ENCODE data around the gene CAMTA1. TPM values are rescaled to one million over a fixed set of nuclear protein-coding genes. Genes with fewer than 3 reads are reported as not detected.

Gene CAMTA1
- total RNA-seq, 1 donor from 2014 or later, result 38.1 TPM

- Histone ChIP-seq H3K9ac (ENCODE audit: low read depth in 1 of 3, low read length in 3 of 3) (peak overlapping the region in 1 of 3 donors; percentile 45), H3K27me3 (ENCODE audit: control insufficient read depth in 3 of 3, insufficient read depth in 3 of 3, low read length in 3 of 3) (peaks cover 7 to 24% (median 22%) of the 10 kb centered on the region in 3 donors), H3K9me3 (ENCODE audit: control insufficient read depth in 3 of 3, low read length in 3 of 3) (no peaks in the 10 kb centered on the region), H3K4me3 (ENCODE audit: low read length in 3 of 3) (peak overlapping the region in 1 of 3 donors; percentile 32), H3K27ac (ENCODE audit: low read depth, low read length) (peak overlapping the region; percentile 47), H3K4me1 (ENCODE audit: control insufficient read depth in 3 of 3, insufficient read depth in 3 of 3, low read length in 3 of 3) (peaks cover 8 to 16% (median 12%) of the 10 kb centered on the region in 3 donors), H3K36me3 (ENCODE audit: control insufficient read depth in 3 of 3, insufficient read depth in 3 of 3, low read length in 3 of 3) (no peaks in the 10 kb centered on the region)
Measured at GRCh38 chr1:7042322-7043190, 257.3 kb downstream of the CAMTA1 start.

- Histone ChIP-seq H3K9me3 (ENCODE audit: control insufficient read depth in 3 of 3, low read length in 3 of 3) (no peaks in the 10 kb centered on the region), H3K36me3 (ENCODE audit: control insufficient read depth in 3 of 3, insufficient read depth in 3 of 3, low read length in 3 of 3) (no peaks in the 10 kb centered on the region), H3K27ac (ENCODE audit: low read depth, low read length) (no peak overlapping the region), H3K4me3 (ENCODE audit: low read length in 3 of 3) (no peak overlapping the region), H3K9ac (ENCODE audit: low read depth in 1 of 3, low read length in 3 of 3) (no peak overlapping the region), H3K27me3 (ENCODE audit: control insufficient read depth in 3 of 3, insufficient read depth in 3 of 3, low read length in 3 of 3) (peaks cover 7 to 24% (median 22%) of the 10 kb centered on the region in 3 donors), H3K4me1 (ENCODE audit: control insufficient read depth in 3 of 3, insufficient read depth in 3 of 3, low read length in 3 of 3) (peaks cover 8 to 16% (median 12%) of the 10 kb centered on the region in 3 donors)
Measured at GRCh38 chr1:7043191-7043549, 257.9 kb downstream of the CAMTA1 start.

- H3K9ac ChIP-seq (ENCODE audit: low read depth in 1 of 3, low read length in 3 of 3), result no peak overlapping the region
- H3K36me3 ChIP-seq (ENCODE audit: control insufficient read depth in 3 of 3, insufficient read depth in 3 of 3, low read length in 3 of 3), result no peaks in the 10 kb centered on the region
- H3K4me3 ChIP-seq (ENCODE audit: low read length in 3 of 3), result no peak overlapping the region
- H3K27me3 ChIP-seq (ENCODE audit: control insufficient read depth in 3 of 3, insufficient read depth in 3 of 3, low read length in 3 of 3), result peaks cover 7 to 26% (median 22%) of the 10 kb centered on the region in 3 donors
- no peak overlapping the region for H3K27ac ChIP-seq (ENCODE audit: low read depth, low read length)
- peaks cover 8 to 16% (median 12%) of the 10 kb centered on the region in 3 donors for H3K4me1 ChIP-seq (ENCODE audit: control insufficient read depth in 3 of 3, insufficient read depth in 3 of 3, low read length in 3 of 3)
- no peaks in the 10 kb centered on the region for H3K9me3 ChIP-seq (ENCODE audit: control insufficient read depth in 3 of 3, low read length in 3 of 3)
Measured at GRCh38 chr1:7043719-7044535, 258.7 kb downstream of the CAMTA1 start.

GRCh38 chr1:7045897-7046296 lies 260.6 kb downstream of the CAMTA1 start:
- Histone ChIP-seq H3K9ac (ENCODE audit: low read depth in 1 of 3, low read length in 3 of 3) (no peak overlapping the region), H3K4me3 (ENCODE audit: low read length in 3 of 3) (no peak overlapping the region), H3K27ac (ENCODE audit: low read depth, low read length) (no peak overlapping the region), H3K9me3 (ENCODE audit: control insufficient read depth in 3 of 3, low read length in 3 of 3) (no peaks in the 10 kb centered on the region), H3K4me1 (ENCODE audit: control insufficient read depth in 3 of 3, insufficient read depth in 3 of 3, low read length in 3 of 3) (peaks cover 8 to 20% (median 12%) of the 10 kb centered on the region in 3 donors), H3K36me3 (ENCODE audit: control insufficient read depth in 3 of 3, insufficient read depth in 3 of 3, low read length in 3 of 3) (no peaks in the 10 kb centered on the region), H3K27me3 (ENCODE audit: control insufficient read depth in 3 of 3, insufficient read depth in 3 of 3, low read length in 3 of 3) (peaks cover 7 to 37% (median 28%) of the 10 kb centered on the region in 3 donors)

GRCh38 chr1:7046314-7046713 lies 261.1 kb downstream of the CAMTA1 start:
- Histone ChIP-seq H3K4me1 (ENCODE audit: control insufficient read depth in 3 of 3, insufficient read depth in 3 of 3, low read length in 3 of 3) (peaks cover 8 to 24% (median 13%) of the 10 kb centered on the region in 3 donors), H3K9me3 (ENCODE audit: control insufficient read depth in 3 of 3, low read length in 3 of 3) (no peaks in the 10 kb centered on the region), H3K36me3 (ENCODE audit: control insufficient read depth in 3 of 3, insufficient read depth in 3 of 3, low read length in 3 of 3) (no peaks in the 10 kb centered on the region), H3K4me3 (ENCODE audit: low read length in 3 of 3) (no peak overlapping the region), H3K9ac (ENCODE audit: low read depth in 1 of 3, low read length in 3 of 3) (no peak overlapping the region), H3K27me3 (ENCODE audit: control insufficient read depth in 3 of 3, insufficient read depth in 3 of 3, low read length in 3 of 3) (peaks cover 7 to 41% (median 32%) of the 10 kb centered on the region in 3 donors), H3K27ac (ENCODE audit: low read depth, low read length) (no peak overlapping the region)

- Histone ChIP-seq H3K27ac (ENCODE audit: low read depth, low read length) (no peak overlapping the region), H3K9ac (ENCODE audit: low read depth in 1 of 3, low read length in 3 of 3) (no peak overlapping the region), H3K4me3 (ENCODE audit: low read length in 3 of 3) (no peak overlapping the region), H3K36me3 (ENCODE audit: control insufficient read depth in 3 of 3, insufficient read depth in 3 of 3, low read length in 3 of 3) (no peaks in the 10 kb centered on the region), H3K9me3 (ENCODE audit: control insufficient read depth in 3 of 3, low read length in 3 of 3) (no peaks in the 10 kb centered on the region), H3K27me3 (ENCODE audit: control insufficient read depth in 3 of 3, insufficient read depth in 3 of 3, low read length in 3 of 3) (peaks cover 7 to 43% (median 30%) of the 10 kb centered on the region in 3 donors), H3K4me1 (ENCODE audit: control insufficient read depth in 3 of 3, insufficient read depth in 3 of 3, low read length in 3 of 3) (peaks cover 8 to 23% (median 14%) of the 10 kb centered on the region in 3 donors)
Measured at GRCh38 chr1:7046891-7047290, 261.6 kb downstream of the CAMTA1 start.

- Histone ChIP-seq H3K9ac (ENCODE audit: low read depth in 1 of 3, low read length in 3 of 3) (no peak overlapping the region), H3K27me3 (ENCODE audit: control insufficient read depth in 3 of 3, insufficient read depth in 3 of 3, low read length in 3 of 3) (peaks cover 10 to 48% (median 36%) of the 10 kb centered on the region in 3 donors), H3K27ac (ENCODE audit: low read depth, low read length) (no peak overlapping the region), H3K36me3 (ENCODE audit: control insufficient read depth in 3 of 3, insufficient read depth in 3 of 3, low read length in 3 of 3) (no peaks in the 10 kb centered on the region), H3K4me1 (ENCODE audit: control insufficient read depth in 3 of 3, insufficient read depth in 3 of 3, low read length in 3 of 3) (peaks cover 2 to 14% (median 7%) of the 10 kb centered on the region in 3 donors), H3K4me3 (ENCODE audit: low read length in 3 of 3) (no peak overlapping the region), H3K9me3 (ENCODE audit: control insufficient read depth in 3 of 3, low read length in 3 of 3) (no peaks in the 10 kb centered on the region)
Measured at GRCh38 chr1:7047866-7048265, 262.6 kb downstream of the CAMTA1 start.

- H3K27me3 ChIP-seq (ENCODE audit: control insufficient read depth in 3 of 3, insufficient read depth in 3 of 3, low read length in 3 of 3), result peaks cover 6 to 49% (median 35%) of the 10 kb centered on the region in 3 donors
Measured at GRCh38 chr1:7048395-7048794, 263.1 kb downstream of the CAMTA1 start.

GRCh38 chr1:7049913-7050625 lies 264.8 kb downstream of the CAMTA1 start:
- no peak overlapping the region for H3K9ac ChIP-seq (ENCODE audit: low read depth in 1 of 3, low read length in 3 of 3)
- H3K27ac ChIP-seq (ENCODE audit: low read depth, low read length), result no peak overlapping the region
- H3K4me3 ChIP-seq (ENCODE audit: low read length in 3 of 3), result no peak overlapping the region
- no peaks in the 10 kb centered on the region for H3K36me3 ChIP-seq (ENCODE audit: control insufficient read depth in 3 of 3, insufficient read depth in 3 of 3, low read length in 3 of 3)
- no peaks in the 10 kb centered on the region for H3K9me3 ChIP-seq (ENCODE audit: control insufficient read depth in 3 of 3, low read length in 3 of 3)
- H3K4me1 ChIP-seq (ENCODE audit: control insufficient read depth in 3 of 3, insufficient read depth in 3 of 3, low read length in 3 of 3), result peaks cover 0 to 9% (median 3%) of the 10 kb centered on the region in 3 donors
- H3K27me3 ChIP-seq (ENCODE audit: control insufficient read depth in 3 of 3, insufficient read depth in 3 of 3, low read length in 3 of 3), result peaks cover 4 to 35% (median 32%) of the 10 kb centered on the region in 3 donors

More at GRCh38 chr1:7048395-7048794, 263.1 kb downstream of the CAMTA1 start:
- H3K9me3 ChIP-seq (ENCODE audit: control insufficient read depth in 3 of 3, low read length in 3 of 3), result no peaks in the 10 kb centered on the region
- H3K36me3 ChIP-seq (ENCODE audit: control insufficient read depth in 3 of 3, insufficient read depth in 3 of 3, low read length in 3 of 3), result no peaks in the 10 kb centered on the region
- peaks cover 0 to 9% (median 3%) of the 10 kb centered on the region in 3 donors for H3K4me1 ChIP-seq (ENCODE audit: control insufficient read depth in 3 of 3, insufficient read depth in 3 of 3, low read length in 3 of 3)
- H3K27ac ChIP-seq (ENCODE audit: low read depth, low read length), result no peak overlapping the region
- H3K9ac ChIP-seq (ENCODE audit: low read depth in 1 of 3, low read length in 3 of 3), result no peak overlapping the region
- H3K4me3 ChIP-seq (ENCODE audit: low read length in 3 of 3), result no peak overlapping the region
